Right lobe of liver (tissue), 6 donors: ENCODE measurements around the gene NGFR. TPM values are rescaled to one million over a fixed set of nuclear protein-coding genes. Genes with fewer than 3 reads are reported as not detected.

Experiments used
- ATAC-seq, 4 donors: fragments of 200-7000 bp; cut with Tn5 transposase; one replicate each; pipeline ENCODE4 v1.9.1; 2020; ENCODE audit warnings: mild to moderate bottlenecking in 4 of 4, moderate library complexity in 4 of 4
- DNase-seq, 3 donors: peaks; one replicate each; pipeline ENCODE4 v3.0.0-alpha.2; 2020
- H3K27ac ChIP-seq, 3 donors: fragments of 200-600 bp; one replicate each; pipeline ENCODE4 v1.8.0; 2022
- H3K27me3 ChIP-seq, 2 donors: fragments of 200-600 bp; one replicate each; pipeline ENCODE4 v1.8.0; 2022
- H3K36me3 ChIP-seq, 4 donors: fragments of 200-600 bp; sonication (generic) in 1 of 4; one replicate each; pipeline versions ENCODE4 v1.5.1 to v1.8.0; 2017 to 2022; ENCODE audit warnings: control low read depth in 1 of 4
- H3K4me1 ChIP-seq, 4 donors: fragments of 200-600 bp; sonication (generic) in 1 of 4; one replicate each; pipeline versions ENCODE4 v1.5.1 to v1.8.0; 2017 to 2022; ENCODE audit warnings: control low read depth in 1 of 4
- H3K4me3 ChIP-seq, 3 donors: fragments of 200-600 bp; one replicate each; pipeline ENCODE4 v1.8.0; 2022
- H3K9me3 ChIP-seq, 4 donors: fragments of 200-600 bp; sonication (generic) in 1 of 4; one replicate each; pipeline versions ENCODE4 v1.5.1 to v1.8.0; 2017 to 2022; ENCODE audit warnings: control low read depth in 1 of 4
- CTCF ChIP-seq, 4 donors: fragments of 200-600 bp in 3 of 4; fragments of 450-650 bp in 1 of 4; IDR thresholded peaks; one replicate each; pipeline versions ENCODE4 v1.5.1 to v1.8.0; 2016 to 2022; ENCODE audit warnings: antibody characterized with exemption in 4 of 4, mild to moderate bottlenecking in 2 of 4
- POLR2A ChIP-seq: fragments of 450-650 bp; IDR thresholded peaks from one replicate; pipeline ENCODE4 v1.6.1; 2017; ENCODE audit warnings: antibody characterized with exemption, mild to moderate bottlenecking
- WGBS: methylation state at CpG from one replicate; pipeline ENCODE4 v1.1.6; 2018; ENCODE audit warnings: low coverage, low lambda C conversion rate; ENCODE audit not compliant: insufficient coverage; ENCODE audit errors: missing lambda C conversion rate; 5-methylcytosine and 5-hydroxymethylcytosine counted together
- intact Hi-C, 2 donors: fragments of 100-400 bp; cut with DNase I; formaldehyde crosslinking; loops; one replicate each; pipeline versions ENCODE4 v1.11.2 to v1.14.1; 2022
- total RNA-seq, 6 experiments: library from RNA; depleted of rRNA in 2 of 6; stranded (reverse); fragments of >200 nt in 2 of 6; fragmentation: NEBNext Ultra II Directional in 3 of 6; extraction: Animal tissue kit (Norgen Biotek cat#: 25700) in 3 of 6; gene quantifications; one replicate each; pipeline versions ENCODE4 v1.1.0 to v1.2.4, GENCODE V29; 2016 to 2023
- donor health status: DM: no; HTN: yes; CAD: no.
- donor health status: DM: no; HTN: no; CAD: no.
- donor health status: DM: no; HTN: no; CAD: no.
- donor health status: DM: no; HTN: yes; CAD: no.
- donor health status: DM: no; HTN: yes; CAD: no.

NGFR gene
- total RNA-seq, 6 experiments from 2014 or later, result 3.1 to 9.4 (median 6.8) TPM

DNA sequence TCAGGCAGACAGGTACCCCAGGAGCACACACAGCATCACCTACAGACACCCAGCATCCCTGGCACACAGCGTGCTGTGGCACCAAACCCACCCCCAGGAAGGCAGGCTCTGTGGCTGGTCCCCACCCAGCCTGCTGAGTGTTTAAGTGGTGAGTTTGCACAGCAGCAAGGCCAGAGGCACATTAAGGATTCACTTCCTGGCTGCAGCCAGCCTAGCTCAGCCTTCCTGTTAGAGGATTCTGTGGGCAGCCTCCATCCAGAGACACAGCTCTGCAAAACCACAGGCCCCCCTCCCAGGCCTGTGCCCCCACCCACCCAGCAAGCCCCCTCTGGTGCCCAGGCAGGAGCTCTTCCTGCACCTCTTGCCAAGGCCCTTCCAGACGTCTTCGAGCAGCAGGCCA is 44.4 kb upstream of the NGFR start:
- no peaks in the 10 kb centered on the region for H3K27me3 ChIP-seq
- no peak overlapping the region for H3K27ac ChIP-seq
- TF ChIP-seq POLR2A (no peak), CTCF (IDR thresholded peaks at IDR 0.05) (no peak)
- no peaks in the 10 kb centered on the region for H3K36me3 ChIP-seq
- H3K4me3 ChIP-seq, result no peak overlapping the region
- intact Hi-C loops, result no loop called here
- DNase-seq (no peak), ATAC-seq (no peak)
- no CpG with 5 or more reads among the region's 3 CpGs for WGBS
- no peaks in the 10 kb centered on the region for H3K4me1 ChIP-seq
- no peaks in the 10 kb centered on the region for H3K9me3 ChIP-seq

- H3K4me3 ChIP-seq, result no peak overlapping the region
- TF ChIP-seq CTCF (IDR thresholded peaks at IDR 0.05), result no peak
- TF ChIP-seq POLR2A, result no peak
- no peaks in the 10 kb centered on the region for H3K36me3 ChIP-seq
- 50% methylated on average over 2 of the region's 5 CpGs for WGBS
- no peaks in the 10 kb centered on the region for H3K4me1 ChIP-seq
- intact Hi-C loops, result no loop called here
- no peak overlapping the region for H3K27ac ChIP-seq
- DNase-seq (no peak), ATAC-seq (no peak)
- no peaks in the 10 kb centered on the region for H3K27me3 ChIP-seq
- H3K9me3 ChIP-seq, result no peaks in the 10 kb centered on the region
These were observed 42.9 kb upstream of the NGFR start for GRCh38 chr17:49452201-49452600.

DNA sequence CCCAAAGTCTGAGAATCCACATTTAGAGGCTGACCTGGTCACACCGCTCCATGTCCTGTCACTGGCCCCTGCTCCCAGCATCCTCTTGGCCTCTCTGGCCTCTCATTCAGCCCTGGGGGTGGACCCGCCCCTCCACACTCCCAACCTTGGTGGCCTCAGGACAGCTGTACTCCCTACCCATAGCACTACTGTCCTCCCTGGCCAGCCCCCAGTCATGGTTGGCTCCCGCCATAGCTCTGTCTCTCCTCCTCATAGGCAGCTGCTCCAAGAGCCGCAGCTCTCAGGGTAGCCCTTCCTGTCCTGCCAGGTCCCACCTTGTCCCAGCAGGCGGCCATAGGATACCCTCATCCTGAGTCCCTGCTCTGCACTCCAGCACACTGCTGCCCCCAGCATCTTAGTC is 42.4 kb upstream of the NGFR start:
- intact Hi-C loops, result no loop called here
- no peak for DNase-seq
- H3K9me3 ChIP-seq, result no peaks in the 10 kb centered on the region
- H3K27ac ChIP-seq, result no peak overlapping the region
- no peak overlapping the region for H3K4me3 ChIP-seq
- WGBS, result 85% methylated on average over 3 of the region's 5 CpGs
- no peaks in the 10 kb centered on the region for H3K36me3 ChIP-seq
- ATAC-seq, result no peak
- no peak for TF ChIP-seq CTCF (IDR thresholded peaks at IDR 0.05)
- TF ChIP-seq POLR2A, result no peak
- no peaks in the 10 kb centered on the region for H3K27me3 ChIP-seq
- H3K4me1 ChIP-seq, result no peaks in the 10 kb centered on the region

DNA sequence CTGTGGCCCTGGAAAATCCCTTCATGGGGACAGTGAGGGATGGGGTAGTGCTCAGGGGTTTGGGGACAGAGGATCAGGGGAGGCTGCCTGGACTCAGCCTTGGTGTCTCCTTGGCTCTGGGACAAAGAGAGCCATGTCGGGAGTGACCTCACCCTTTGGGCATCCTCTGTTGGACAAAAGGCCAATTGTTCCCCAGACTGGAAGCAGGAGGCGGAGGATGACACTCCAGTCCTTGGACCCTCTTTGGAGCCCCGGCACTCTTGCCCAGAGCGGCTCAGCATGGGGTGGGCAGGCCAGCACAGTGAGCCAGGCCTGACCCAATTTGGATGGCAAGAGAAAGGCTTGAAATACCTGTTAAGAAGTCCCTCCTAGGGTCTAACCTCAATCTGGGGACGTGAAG is 41.0 kb upstream of the NGFR start:
- DNase-seq (no peak), ATAC-seq (no peak)
- Histone ChIP-seq H3K27ac (no peak overlapping the region), H3K4me1 (no peaks in the 10 kb centered on the region), H3K27me3 (no peaks in the 10 kb centered on the region), H3K9me3 (no peaks in the 10 kb centered on the region), H3K4me3 (no peak overlapping the region), H3K36me3 (no peaks in the 10 kb centered on the region)
- TF ChIP-seq POLR2A, result no peak
- no peak for TF ChIP-seq CTCF (IDR thresholded peaks at IDR 0.05)
- intact Hi-C loops, result no loop called here
- WGBS, result 58% methylated on average over 2 of the region's 5 CpGs

DNA sequence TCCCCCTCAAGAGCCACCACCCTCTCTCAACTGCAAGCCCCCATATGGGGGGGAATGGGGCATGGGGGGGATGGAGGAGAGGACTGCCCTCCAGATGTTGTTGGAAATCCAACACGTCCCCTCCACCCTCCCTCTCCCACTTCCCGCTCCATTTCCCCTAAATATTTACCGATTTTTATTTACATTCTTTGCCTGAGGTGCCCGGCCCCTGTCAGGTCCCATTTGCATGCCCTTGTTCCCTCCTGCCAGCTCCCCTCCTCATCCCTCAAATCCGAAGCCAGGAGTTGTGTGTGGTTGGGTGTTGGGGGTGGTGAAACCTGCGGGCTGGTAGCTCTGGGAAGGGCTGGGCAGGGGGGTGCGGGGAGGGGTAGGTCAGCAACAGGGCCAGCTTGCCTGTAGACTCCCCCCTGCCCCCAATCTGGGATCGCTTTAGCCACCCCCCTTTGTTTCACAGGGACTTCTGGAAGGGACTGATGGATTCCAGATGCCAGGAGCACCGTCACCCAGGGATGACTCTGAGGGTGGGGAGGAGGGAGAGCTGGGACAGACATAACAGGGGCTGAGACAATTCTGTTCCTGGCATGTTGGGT is 39.7 kb upstream of the NGFR start:
- WGBS, result 53% methylated on average over 7 of the region's 9 CpGs
- no peak for TF ChIP-seq POLR2A
- no peak for TF ChIP-seq CTCF (IDR thresholded peaks at IDR 0.05)
- H3K27me3 ChIP-seq, result no peaks in the 10 kb centered on the region
- H3K4me3 ChIP-seq, result no peak overlapping the region
- no peaks in the 10 kb centered on the region for H3K4me1 ChIP-seq
- no peak overlapping the region for H3K27ac ChIP-seq
- H3K36me3 ChIP-seq, result no peaks in the 10 kb centered on the region
- no peaks in the 10 kb centered on the region for H3K9me3 ChIP-seq
- no peak for ATAC-seq
- intact Hi-C loops, result no loop called here
- DNase-seq, result no peak
